ENCODE data around the gene CUL4B.

CUL4B gene

DNA sequence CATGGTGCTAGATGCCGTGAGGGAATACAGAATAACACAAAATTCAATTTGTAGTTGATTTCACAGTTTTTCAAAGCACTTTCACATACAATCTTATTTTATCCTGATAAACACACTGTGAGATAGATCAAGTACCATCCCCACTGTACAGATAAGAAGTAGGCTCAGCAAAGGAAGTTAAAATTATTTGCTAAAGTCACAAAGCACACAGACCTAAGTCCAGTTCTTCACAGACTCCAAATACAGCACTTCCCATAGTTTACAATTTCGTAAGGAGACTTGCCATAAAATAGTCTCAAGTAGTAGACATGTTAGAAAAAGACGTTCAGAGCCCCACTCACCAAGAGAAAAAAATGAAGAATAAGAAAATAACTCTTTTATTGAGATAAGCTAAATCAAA, 7.8 kb upstream of the CUL4B start:
- no peak for TF ChIP-seq CTCF (IDR thresholded peaks at IDR 0.05; ENCODE audit: insufficient read depth, missing control alignments)
- FAIRE-seq (no peak), DNase-seq (ENCODE audit: insufficient read length, low spot score) (no peak)

DNA sequence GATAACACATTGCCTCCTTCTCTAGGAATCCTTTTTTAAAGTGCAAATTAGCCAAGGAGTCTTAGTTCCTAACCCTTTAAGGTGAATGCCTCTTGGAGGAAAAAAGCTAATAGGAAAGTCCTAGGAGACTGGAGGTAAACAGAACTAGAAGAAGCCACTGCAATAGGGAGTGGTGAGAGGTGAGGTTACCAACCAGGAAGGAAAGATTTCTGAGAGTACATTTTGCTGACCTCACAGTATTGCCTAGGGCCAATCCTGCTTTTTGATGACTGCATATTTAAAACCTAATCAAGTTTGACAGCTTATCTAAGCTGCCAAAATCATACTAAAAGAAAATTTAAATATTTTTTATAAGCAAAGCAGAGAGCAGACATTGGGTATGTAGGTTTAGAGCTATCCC, 7.3 kb upstream of the CUL4B start:
- FAIRE-seq: no peak
- DNase-seq (ENCODE audit: insufficient read length, low spot score): no peak
- no peak for TF ChIP-seq CTCF (IDR thresholded peaks at IDR 0.05; ENCODE audit: insufficient read depth, missing control alignments)

- no peak for TF ChIP-seq CTCF (IDR thresholded peaks at IDR 0.05; ENCODE audit: insufficient read depth, missing control alignments)
- DNase-seq (ENCODE audit: insufficient read length, low spot score) (no peak), FAIRE-seq (no peak)
Measured at GRCh38 chrX:120566817-120567216, 6.1 kb upstream of the CUL4B start.

- no peak for DNase-seq (ENCODE audit: insufficient read length, low spot score)
- TF ChIP-seq CTCF (IDR thresholded peaks at IDR 0.05; ENCODE audit: insufficient read depth, missing control alignments): no peak
- FAIRE-seq: no peak
Measured at GRCh38 chrX:120564925-120565324, 4.2 kb upstream of the CUL4B start.

DNA sequence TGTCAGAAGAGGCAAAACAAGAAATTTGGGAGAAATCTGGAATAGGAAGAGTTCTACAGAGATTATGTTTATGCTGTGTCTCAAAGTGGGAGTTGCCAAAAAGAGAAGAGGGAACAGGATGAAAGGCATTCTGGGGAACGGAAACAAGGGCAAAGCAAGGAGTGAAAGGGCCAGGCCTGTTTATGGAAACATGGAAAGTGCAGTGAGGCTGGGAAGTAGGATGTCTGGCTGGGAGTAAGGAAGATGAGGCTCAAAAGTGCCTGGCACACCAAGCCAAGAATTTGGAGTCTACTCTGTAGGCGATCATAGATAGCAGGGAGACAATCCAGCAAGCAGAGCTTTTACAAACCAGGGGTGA, 1.8 kb upstream of the CUL4B start:
- no peak for TF ChIP-seq CTCF (IDR thresholded peaks at IDR 0.05; ENCODE audit: insufficient read depth, missing control alignments)
- FAIRE-seq (no peak), DNase-seq (ENCODE audit: insufficient read length, low spot score) (no peak)

GRCh38 chrX:120561634-120562568, 1.1 kb upstream of the CUL4B start:
- DNase-seq (ENCODE audit: insufficient read length, low spot score) (no peak), FAIRE-seq (no peak)
- TF ChIP-seq CTCF (IDR thresholded peaks at IDR 0.05; ENCODE audit: insufficient read depth, missing control alignments): no peak

GRCh38 chrX:120560405-120560841, 339 bp downstream of the CUL4B start:
- FAIRE-seq (no peak), DNase-seq (ENCODE audit: insufficient read length, low spot score) (no peak)
- no peak for TF ChIP-seq CTCF (IDR thresholded peaks at IDR 0.05; ENCODE audit: insufficient read depth, missing control alignments)

Measured in D721Med (cell line).